ENCODE results near the gene LRRC8D. TPM values are rescaled to one million over a fixed set of nuclear protein-coding genes. Genes with fewer than 3 reads are reported as not detected.

Gene LRRC8D
- total and polyA plus RNA-seq, 9 of the 15 experiments (the other 6 are each of a cell fraction or from before 2014, with no cell fraction given): 3.4 to 53.9 (median 15.9) TPM

- intact Hi-C loops (cut with micrococcal nuclease) (no loop called here), in situ Hi-C loops (cut with MboI) (no loop called here)
- peaks cover 0 to 11% of the 10 kb centered on the region in 2 experiments; a peak in 2 of 5 replicates for H3K4me1 ChIP-seq (replicated peaks in 1 of 2; ENCODE audit: control insufficient read depth in 2 of 2, insufficient read depth in 2 of 2, low read length in 2 of 2)
- FAIRE-seq (no peak), DNase-seq (ENCODE audit: extremely low read depth in 1 of 4, low spot score in 3 of 4) (no peak), ATAC-seq (no peak)
- no peaks in the 10 kb centered on the region for H3K36me3 ChIP-seq (ENCODE audit: control insufficient read depth, insufficient read depth, low read length)
- H3K4me2 ChIP-seq (ENCODE audit: insufficient read depth, low read length): no peak overlapping the region
- BruUV-seq (replicated peaks): no TSS peak
- no peak overlapping the region for H3K9ac ChIP-seq (ENCODE audit: insufficient read depth in 1 of 2, low read depth in 2 of 2, low read length in 2 of 2)
- WGBS (ENCODE audit: insufficient coverage, low coverage, missing lambda C conversion rate): 67% methylated on average over 1 of the region's 1 CpG
- no peak for TF ChIP-seq NEUROD1 (IDR thresholded peaks at IDR 0.05; ENCODE audit: borderline replicate concordance, low read depth, low read length, partially characterized antibody)
- no peak for TF ChIP-seq ATF3 (IDR thresholded peaks at IDR 0.05)
- TF ChIP-seq ATF3 (CRISPR knock-in tag; conservative IDR thresholded peaks at IDR 0.05): no peak
- 0 out of 2 replicates have a peak, but pooled peaks have one; percentile 8 for TF ChIP-seq EP400 (IDR thresholded peaks at IDR 0.05)
- POLR2A ChIA-PET: interaction anchor here (0.8 to 2.5 kb wide), 3 partner anchors 9 to 18 kb away, joined by 3 to 13 read pairs (median 4); no protein-coding TSS in a partner anchor
- H3K27me3 ChIP-seq (ENCODE audit: control insufficient read depth in 2 of 2, insufficient read depth in 2 of 2, low read length in 2 of 2): no peaks in the 10 kb centered on the region
- no peaks in the 10 kb centered on the region for H3K79me2 ChIP-seq (ENCODE audit: control insufficient read depth, insufficient read depth, low read length)
- H3K9me3 ChIP-seq (replicated peaks; ENCODE audit: control insufficient read depth, insufficient read depth, low read depth, low read length): no peaks in the 10 kb centered on the region
- peak overlapping the region; percentile 25; the same call in 1 of the 2 replicates for H2AFZ ChIP-seq (ENCODE audit: low read depth, low read length)
- no peaks in the 10 kb centered on the region for H4K20me1 ChIP-seq (replicated peaks; ENCODE audit: control insufficient read depth, insufficient read depth, low read length)
- H3K4me3 ChIP-seq: no peak overlapping the region
- CTCF ChIA-PET (ENCODE audit: low intra/inter-chr PET ratio): interaction anchor here (1.1 kb wide), 1 partner anchor 174 kb away, joined by 3 read pairs; no protein-coding TSS in a partner anchor
- H3K9me1 ChIP-seq (ENCODE audit: control insufficient read depth, insufficient read depth, low read length): no peaks in the 10 kb centered on the region
- H3K27ac ChIP-seq (ENCODE audit: extremely low read depth, low read depth, low read length): no peak overlapping the region
These were observed 7.8 kb upstream of the LRRC8D start for GRCh38 chr1:89812992-89813391.

- Histone ChIP-seq H3K79me2 (ENCODE audit: control insufficient read depth, insufficient read depth, low read length) (peaks cover 12% of the 10 kb centered on the region), H3K36me3 (ENCODE audit: control insufficient read depth, insufficient read depth, low read length) (0 out of 3 replicates have a peak, but pooled peaks cover 2% of the 10 kb centered on the region), H3K4me3 (no peak overlapping the region), H4K20me1 (replicated peaks; ENCODE audit: control insufficient read depth, insufficient read depth, low read length) (no peaks in the 10 kb centered on the region), H3K9me3 (replicated peaks; ENCODE audit: control insufficient read depth, insufficient read depth, low read depth, low read length) (no peaks in the 10 kb centered on the region), H3K27ac (ENCODE audit: extremely low read depth, low read depth, low read length) (no peak overlapping the region), H3K9me1 (ENCODE audit: control insufficient read depth, insufficient read depth, low read length) (no peaks in the 10 kb centered on the region), H3K9ac (ENCODE audit: insufficient read depth in 1 of 2, low read depth in 2 of 2, low read length in 2 of 2) (no peak overlapping the region), H2AFZ (ENCODE audit: low read depth, low read length) (no peak overlapping the region), H3K4me2 (ENCODE audit: insufficient read depth, low read length) (no peak overlapping the region), H3K4me1 (replicated peaks in 1 of 2; ENCODE audit: control insufficient read depth in 2 of 2, insufficient read depth in 2 of 2, low read length in 2 of 2) (peaks cover 3 to 6% of the 10 kb centered on the region in 2 experiments; a peak in 2 of 5 replicates), H3K27me3 (ENCODE audit: control insufficient read depth in 2 of 2, insufficient read depth in 2 of 2, low read length in 2 of 2) (no peaks in the 10 kb centered on the region)
- CTCF ChIA-PET (ENCODE audit: low intra/inter-chr PET ratio): no interaction called here
- no TSS peak for BruUV-seq (replicated peaks)
- no peak for ATAC-seq
- no peak for FAIRE-seq
- POLR2A ChIA-PET: interaction anchor here (0.6 to 1.0 kb wide), 6 partner anchors 9 to 193 kb away, joined by 3 to 4 read pairs (median 3); no protein-coding TSS in a partner anchor
- in situ Hi-C loops (cut with MboI): no loop called here
- WGBS (ENCODE audit: insufficient coverage, low coverage, missing lambda C conversion rate): 19% methylated on average over 1 of the region's 1 CpG
- no peak for DNase-seq (ENCODE audit: extremely low read depth in 1 of 4, low spot score in 3 of 4)
- intact Hi-C loops (cut with micrococcal nuclease): no loop called here
- TF ChIP-seq ETV6 (IDR thresholded peaks at IDR 0.05; ENCODE audit: borderline replicate concordance in 1 of 2, low read depth in 2 of 2, low read length in 1 of 2) (no peak), ETV6 (CRISPR knock-in tag; IDR thresholded peaks at IDR 0.05; ENCODE audit: borderline replicate concordance) (no peak), NCOR1 (IDR thresholded peaks at IDR 0.05) (no peak), ZNF184 (CRISPR knock-in tag; IDR thresholded peaks at IDR 0.05) (no peak), MEF2A (IDR thresholded peaks at IDR 0.05; ENCODE audit: control insufficient read depth, low read depth, low read length) (no peak), POLR2B (IDR thresholded peaks at IDR 0.05; ENCODE audit: low read depth, partially characterized antibody) (no peak), DDX20 (tag; IDR thresholded peaks at IDR 0.05; ENCODE audit: low read depth) (no peak), CHD2 (IDR thresholded peaks at IDR 0.05; ENCODE audit: low read depth, low read length) (no peak), RBM25 (IDR thresholded peaks at IDR 0.05; ENCODE audit: low read depth, low read length, severe bottlenecking) (no peak), POLR2AphosphoS2 (IDR thresholded peaks at IDR 0.05; ENCODE audit: low read length) (no peak), ARID3B (CRISPR knock-in tag; IDR thresholded peaks at IDR 0.05; ENCODE audit: borderline replicate concordance) (no peak)
These were observed 5.8 kb upstream of the LRRC8D start for GRCh38 chr1:89815040-89815439.
